Femur (tissue), 1 donor: ENCODE results near the gene DOLK.

ENCODE experiments used
- DNase-seq: peaks from one replicate; pipeline ENCODE4 v3.0.0-alpha.2; 2017

DOLK gene

DNA sequence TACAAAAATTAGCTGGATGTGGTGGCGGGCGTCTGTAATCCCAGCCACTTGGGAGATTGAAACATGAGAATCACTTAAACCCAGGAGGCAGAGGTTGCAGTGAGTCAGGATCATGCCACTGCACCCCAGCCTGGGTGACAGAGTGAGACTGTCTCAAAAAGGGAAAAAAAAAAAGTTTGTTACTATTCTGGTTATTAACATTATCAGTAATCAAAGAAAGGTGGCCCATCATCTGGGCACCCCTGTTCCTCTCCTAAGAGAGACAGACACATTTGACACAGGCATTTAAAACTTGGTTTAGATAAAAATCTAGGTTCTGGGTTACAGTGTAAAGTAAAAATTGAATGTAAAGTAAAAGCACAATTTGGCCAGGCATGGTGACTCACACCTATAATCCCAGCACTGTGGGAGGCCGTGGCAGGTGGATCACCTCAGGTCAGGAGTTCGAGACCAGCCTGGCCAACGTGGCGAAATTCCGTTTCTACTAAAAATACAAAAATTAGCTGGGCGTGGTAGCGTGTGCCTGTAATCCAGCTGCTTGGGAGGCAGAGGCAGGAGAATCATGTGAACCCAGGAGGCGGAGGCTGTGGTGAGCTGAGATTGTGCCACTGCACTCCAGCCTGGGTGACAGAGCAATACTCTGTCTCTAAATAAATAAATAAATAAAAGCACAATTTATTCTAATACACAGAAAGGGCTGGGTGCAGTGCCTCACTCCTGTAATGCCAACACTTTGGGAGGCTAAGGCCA lies 43.4 kb downstream of the DOLK start:
- no peak for DNase-seq

DNA sequence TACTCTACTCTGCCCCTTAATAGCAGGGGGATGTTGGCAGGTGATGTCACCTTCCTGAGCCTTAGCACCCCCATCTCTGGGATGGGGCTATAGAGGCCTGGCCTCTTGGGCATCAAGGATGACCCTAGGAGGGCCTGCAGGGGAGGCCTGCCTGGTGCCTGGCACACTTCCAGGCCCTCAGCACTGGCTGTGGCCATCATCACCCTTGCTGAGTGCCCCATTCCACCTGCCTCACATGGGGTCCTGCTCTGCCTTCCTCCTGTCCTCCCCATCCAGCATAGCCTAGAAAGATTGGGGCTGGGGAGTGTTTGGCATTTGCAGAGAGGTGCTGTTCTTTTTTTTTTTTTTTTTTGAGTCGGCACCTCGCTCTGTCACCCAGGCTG lies 44.3 kb downstream of the DOLK start:
- DNase-seq: no peak

DNA sequence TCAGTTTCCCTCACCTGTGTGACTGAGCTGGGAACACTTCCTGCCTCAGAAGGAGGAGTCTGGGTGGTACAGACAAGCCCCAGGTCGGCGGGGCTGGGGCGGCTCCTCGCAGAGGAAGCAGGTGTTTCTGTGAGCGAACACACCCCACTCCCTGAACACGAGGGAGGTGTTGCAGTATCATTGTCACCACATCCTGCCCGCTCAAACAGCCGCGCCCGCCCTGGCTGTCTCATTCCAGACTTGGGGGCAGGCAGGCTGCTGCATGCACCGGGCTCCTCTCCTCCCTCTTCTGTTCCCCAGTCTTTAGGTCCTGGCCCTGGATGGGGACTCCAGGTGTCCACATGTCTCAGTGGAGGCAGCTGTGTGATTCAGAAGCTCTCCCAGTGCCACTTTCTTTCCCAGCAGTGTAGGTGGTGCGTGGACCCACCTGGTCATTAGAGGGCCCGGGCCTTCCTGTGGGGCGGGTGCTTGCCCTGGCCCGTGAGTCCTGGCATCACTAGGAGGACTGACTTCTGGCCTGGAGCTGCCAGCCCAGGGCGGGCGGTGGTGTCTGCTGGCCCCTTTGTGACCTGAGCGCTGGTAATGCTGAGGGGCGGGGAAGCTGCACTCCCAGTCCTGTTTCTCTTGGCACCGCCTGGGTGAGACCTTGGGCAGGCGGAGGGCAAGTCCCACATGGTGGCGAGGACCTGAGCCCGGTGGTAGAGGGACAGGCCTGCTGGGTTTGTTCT lies 44.9 kb downstream of the DOLK start:
- DNase-seq: no peak

DNA sequence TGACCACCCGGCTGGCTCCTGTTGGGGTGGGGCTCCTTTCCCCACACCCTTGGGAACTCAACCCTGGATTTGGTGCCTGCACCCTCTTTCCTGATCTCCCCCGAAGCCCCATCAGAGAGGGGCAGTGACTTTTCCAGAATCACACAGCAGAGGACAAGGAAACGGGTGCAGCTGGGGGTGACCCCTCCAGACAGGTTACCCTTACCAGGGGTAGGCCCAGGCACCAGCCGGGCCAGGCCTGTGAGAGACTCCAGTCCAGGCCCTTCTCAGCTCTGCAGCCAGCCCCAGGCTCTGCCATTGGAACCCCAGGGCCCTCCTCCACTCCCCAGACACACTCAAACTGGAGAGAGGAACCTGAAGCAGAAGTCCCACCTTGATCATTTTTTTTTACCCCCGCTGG lies 45.6 kb downstream of the DOLK start:
- no peak for DNase-seq

DNA sequence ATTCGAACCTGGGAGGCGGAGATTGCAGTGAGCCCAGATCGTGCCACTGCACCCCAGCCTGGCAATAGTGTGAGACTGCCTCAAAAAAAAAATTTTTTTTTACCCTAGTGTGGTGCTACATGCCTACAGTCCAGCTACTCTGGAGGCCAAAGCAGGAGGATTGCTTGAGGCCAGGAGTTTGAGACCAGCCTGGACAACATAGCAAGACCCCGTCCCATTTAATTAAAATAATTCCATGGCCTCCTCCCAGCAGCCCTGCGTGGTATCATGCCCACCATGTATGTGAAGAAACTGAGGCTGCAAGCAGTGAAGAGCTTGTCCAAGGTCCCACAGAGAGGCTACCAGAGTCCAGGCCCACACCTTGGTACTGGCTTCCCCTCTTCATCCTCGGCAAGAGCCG lies 46.0 kb downstream of the DOLK start:
- no peak for DNase-seq

DNA sequence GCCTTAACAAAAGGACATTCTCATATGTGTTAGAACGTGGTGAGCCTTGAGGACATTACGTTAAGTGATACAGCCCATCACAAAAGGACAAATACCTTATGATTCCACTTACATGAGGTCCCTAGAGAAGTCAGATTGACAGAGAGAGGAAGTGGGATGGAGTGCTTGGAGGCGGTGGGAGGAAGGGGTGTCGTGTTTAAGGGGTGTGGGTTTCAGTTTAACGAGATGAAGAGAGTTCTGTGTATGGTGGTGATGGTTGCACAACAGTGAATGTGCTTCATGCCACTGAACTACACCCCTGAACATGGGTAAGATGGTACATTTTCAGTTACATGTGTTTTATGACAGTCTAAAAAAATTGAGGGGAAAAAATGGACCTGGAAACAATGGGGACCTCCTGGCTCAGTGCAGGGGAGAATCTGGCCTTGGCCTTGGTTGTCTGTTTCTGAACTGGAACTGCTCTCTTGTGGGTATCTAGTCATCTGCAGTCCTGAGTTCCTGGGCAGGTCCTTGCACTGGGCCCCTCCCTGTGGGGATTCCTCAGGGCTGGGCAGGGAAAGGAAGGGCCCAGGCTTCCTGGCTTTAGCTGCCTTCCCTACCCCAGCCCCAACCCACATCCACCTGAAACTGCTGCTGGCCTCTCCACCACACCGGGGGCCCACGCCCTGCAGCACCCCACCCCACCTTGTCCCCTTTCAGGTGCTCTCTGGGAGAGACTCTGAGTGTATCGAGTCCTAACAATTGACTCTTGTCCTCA lies 47.7 kb downstream of the DOLK start:
- no peak for DNase-seq

DNA sequence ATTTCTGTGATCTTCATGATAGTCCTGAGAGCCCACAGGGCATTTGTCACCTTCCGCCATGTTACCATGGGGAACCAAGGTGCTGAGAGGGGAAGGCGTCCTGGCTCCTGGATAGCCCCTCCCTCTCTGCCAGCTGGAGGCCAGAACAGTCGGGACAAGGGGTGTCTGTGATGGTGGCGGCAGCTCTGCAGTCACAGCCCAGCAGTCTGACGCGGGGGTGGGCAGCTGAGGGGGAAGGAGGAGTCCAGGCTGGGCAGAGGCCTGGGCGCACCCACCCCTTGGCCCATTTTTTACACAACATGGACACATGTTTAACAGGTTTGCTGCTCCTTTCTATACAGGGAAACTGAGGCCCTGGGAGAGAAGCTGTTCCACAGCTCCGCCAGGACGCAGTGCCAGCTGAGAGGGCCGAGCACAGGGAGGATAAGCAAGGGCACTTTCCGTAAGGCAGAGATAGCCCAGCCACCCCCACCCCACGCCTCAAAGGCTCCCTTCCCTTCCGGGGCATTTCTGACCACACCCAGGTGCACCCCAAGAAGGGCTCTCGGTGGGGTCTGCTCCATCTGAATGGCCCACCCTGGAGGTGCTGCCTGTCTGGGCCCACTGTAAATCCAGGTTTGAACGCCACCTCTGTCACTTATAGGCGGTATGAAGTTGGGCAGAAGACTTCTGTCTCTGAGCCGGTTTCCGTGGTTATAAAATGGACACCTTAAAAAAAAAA lies 48.4 kb downstream of the DOLK start:
- DNase-seq: no peak

DNA sequence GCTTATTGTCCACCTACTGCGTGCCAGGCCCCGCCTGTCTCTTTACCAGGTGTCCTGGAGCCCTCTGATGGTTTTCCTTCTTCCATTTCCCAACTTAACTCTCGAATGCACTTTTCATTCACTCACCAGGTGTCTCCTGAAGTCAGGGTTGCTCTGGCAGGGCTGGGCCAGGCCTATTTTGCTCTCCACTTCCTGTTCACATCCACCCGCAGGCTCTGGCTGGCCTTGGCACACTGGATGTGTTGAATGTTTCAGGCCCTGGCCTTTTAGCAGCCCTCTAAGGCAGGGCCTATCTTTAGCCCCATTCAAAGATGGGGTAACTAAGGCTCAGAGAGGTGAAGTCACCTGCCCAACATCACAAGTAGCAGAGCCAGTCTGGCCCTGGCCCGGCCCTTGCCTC lies 49.0 kb downstream of the DOLK start:
- DNase-seq: no peak

DNA sequence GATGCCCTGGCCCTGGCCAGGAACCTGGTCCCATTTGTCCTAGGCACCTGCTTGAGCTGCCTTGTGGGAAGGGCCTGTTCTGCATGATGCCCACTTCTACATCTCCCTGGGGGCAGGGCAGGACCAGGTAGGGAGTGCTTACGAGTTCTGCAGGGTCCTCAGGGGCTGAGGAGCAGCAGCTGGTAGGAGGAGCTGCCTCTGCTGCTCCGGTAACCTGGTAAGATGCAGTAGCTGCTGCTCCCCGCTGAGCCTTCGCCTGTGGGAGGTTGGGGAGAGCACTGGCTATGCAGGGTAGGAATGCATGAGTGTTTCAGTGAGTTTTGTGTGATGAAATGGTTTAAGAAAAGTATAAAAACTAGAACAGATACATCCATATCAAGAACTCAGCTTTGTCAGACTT lies 51.8 kb downstream of the DOLK start:
- DNase-seq: no peak
